ENCODE data around the gene PCNX3. TPM values are rescaled to one million over a fixed set of nuclear protein-coding genes. Genes with fewer than 3 reads are reported as not detected.
A peak's percentile ranks its signal among the peaks of the same experiment; 100 is the strongest.
"Not testable (repeated sequence)": the region's sequence is repeated elsewhere in the genome, so short reads cannot be mapped to it uniquely, and the experiment has no call there.

PCNX3 gene
- total RNA-seq, 2 donors from 2014 or later: 32.0 to 67.9 TPM

- Histone ChIP-seq H3K27me3 (replicated peaks; ENCODE audit: insufficient read depth) (no peaks in the 10 kb centered on the region), H3K27ac (no peak overlapping the region), H3K4me1 (replicated peaks) (no peaks in the 10 kb centered on the region), H3K4me3 (no peak overlapping the region), H3K36me3 (peaks cover 8 to 21% of the 10 kb centered on the region in 2 donors), H3K9me3 (no peaks in the 10 kb centered on the region)
- no peak for DNase-seq (ENCODE audit: low spot score)
- no peak for TF ChIP-seq POLR2AphosphoS5 (IDR thresholded peaks at IDR 0.05)
- TF ChIP-seq CTCF (IDR thresholded peaks at IDR 0.05): no peak
- TF ChIP-seq POLR2A (IDR thresholded peaks at IDR 0.05): no peak
- 95% methylated on average over 45 of the region's 46 CpGs for WGBS
- intact Hi-C loops (cut with DNase I): loop anchor here (5.0 kb wide), 1 partner anchor 182 kb away; no protein-coding TSS in a partner anchor
Measured at GRCh38 chr11:65634905-65635731, 19.5 kb downstream of the PCNX3 start.

GRCh38 chr11:65636108-65637031 is 20.8 kb downstream of the PCNX3 start:
- no peaks in the 10 kb centered on the region for H3K27me3 ChIP-seq (replicated peaks; ENCODE audit: insufficient read depth)
- no peak for DNase-seq (ENCODE audit: low spot score)
- H3K9me3 ChIP-seq: no peaks in the 10 kb centered on the region
- WGBS: 93% methylated on average over 21 of the region's 28 CpGs
- no peak for TF ChIP-seq POLR2AphosphoS5 (IDR thresholded peaks at IDR 0.05)
- TF ChIP-seq CTCF (IDR thresholded peaks at IDR 0.05): no peak
- TF ChIP-seq POLR2A (IDR thresholded peaks at IDR 0.05): no peak
- no peak overlapping the region for H3K4me3 ChIP-seq
- H3K27ac ChIP-seq: peak overlapping the region in 1 of 2 donors; percentile 19
- intact Hi-C loops (cut with DNase I): loop anchor here (5.0 kb wide), 1 partner anchor 181 kb away; no protein-coding TSS in a partner anchor
- peaks cover 8 to 18% of the 10 kb centered on the region in 2 donors for H3K36me3 ChIP-seq
- no peaks in the 10 kb centered on the region for H3K4me1 ChIP-seq (replicated peaks)

GRCh38 chr11:65637032-65637557 is 21.5 kb downstream of the PCNX3 start:
- intact Hi-C loops (cut with DNase I): loop anchor here (5.0 kb wide), 1 partner anchor 180 kb away; no protein-coding TSS in a partner anchor
- 86% methylated on average over 3 of the region's 3 CpGs for WGBS
- peak overlapping the region in 1 of 2 donors; percentile 80 for H3K27ac ChIP-seq
- peaks cover 8 to 18% of the 10 kb centered on the region in 2 donors for H3K36me3 ChIP-seq
- H3K4me1 ChIP-seq (replicated peaks): no peaks in the 10 kb centered on the region
- H3K27me3 ChIP-seq (replicated peaks; ENCODE audit: insufficient read depth): no peaks in the 10 kb centered on the region
- H3K4me3 ChIP-seq: no peak overlapping the region
- H3K9me3 ChIP-seq: no peaks in the 10 kb centered on the region
- no peak for TF ChIP-seq POLR2A (IDR thresholded peaks at IDR 0.05)
- TF ChIP-seq CTCF (IDR thresholded peaks at IDR 0.05): no peak
- TF ChIP-seq POLR2AphosphoS5 (IDR thresholded peaks at IDR 0.05): no peak
- DNase-seq (ENCODE audit: low spot score): no peak

GRCh38 chr11:65637794-65638419 is 22.3 kb downstream of the PCNX3 start, which contains the start of gene SIPA1:
SIPA1 (plus strand) TSS chr11:65638101; CDS start chr11:65640922, 2,821 bp downstream.
- Histone ChIP-seq H3K27ac (peak within 1 kb of the TSS; percentile 74 to 80), H3K4me3 (peak within 1 kb of the TSS; percentile 43 to 56), H3K36me3 (peaks cover 8 to 17% of the 10 kb centered on the region in 2 donors), H3K4me1 (replicated peaks) (no peaks in the 10 kb centered on the region), H3K27me3 (replicated peaks; ENCODE audit: insufficient read depth) (no peaks in the 10 kb centered on the region), H3K9me3 (no peaks in the 10 kb centered on the region)
- TF ChIP-seq POLR2A (IDR thresholded peaks at IDR 0.05): peak; percentile 69
- peak in 2 of 4 experiments; percentile 40 to 46 for TF ChIP-seq CTCF (IDR thresholded peaks at IDR 0.05)
- TF ChIP-seq POLR2AphosphoS5 (IDR thresholded peaks at IDR 0.05): peak; percentile 53
- WGBS: 5% methylated on average over 42 of the region's 46 CpGs
- intact Hi-C loops (cut with DNase I): loop anchor here (5.0 kb wide), 1 partner anchor 179 kb away; no protein-coding TSS in a partner anchor
- peak; percentile 52 for DNase-seq (ENCODE audit: low spot score)

GRCh38 chr11:65639228-65639597 is 23.6 kb downstream of the PCNX3 start:
- H3K4me1 ChIP-seq (replicated peaks); H3K27me3 ChIP-seq (replicated peaks; ENCODE audit: insufficient read depth); H3K4me3 ChIP-seq; H3K9me3 ChIP-seq; DNase-seq (ENCODE audit: low spot score): not testable (repeated sequence)
- Histone ChIP-seq H3K36me3 (peaks cover 8 to 13% of the 10 kb centered on the region in 2 donors), H3K27ac (peak overlapping the region; percentile 74 to 80)
- intact Hi-C loops (cut with DNase I): loop anchor here (5.0 kb wide), 1 partner anchor 178 kb away; no protein-coding TSS in a partner anchor
- WGBS: 94% methylated on average over 9 of the region's 9 CpGs
